A673 (cell line): ENCODE results near the gene HOXC5. TPM values are rescaled to one million over a fixed set of nuclear protein-coding genes. Genes with fewer than 3 reads are reported as not detected.
"Not testable (repeated sequence)": the region's sequence is repeated elsewhere in the genome, so short reads cannot be mapped to it uniquely, and the experiment has no call there.

Source experiments
- BruUV-seq: library from RNA; stranded (reverse); fragments of 400-500 nt; replicated peaks from 2 replicates; lab custom pipeline; 2021; lab: Mats Ljungman, UMichigan
- CTCF ChIA-PET: fragments of 300-600 bp; sonication (Branson Sonifier 250); formaldehyde crosslinking; loops from one replicate; lab custom pipeline; 2022; ENCODE audit warnings: antibody characterized with exemption; lab: Charles Lee
- POLR2A ChIA-PET: fragments of 300-600 bp; sonication (Branson Sonifier 250); formaldehyde crosslinking; loops from one replicate; lab custom pipeline; 2022; ENCODE audit warnings: antibody characterized with exemption; ENCODE audit not compliant: low non-redundant PET; lab: Charles Lee
- DNase-seq: peaks from one replicate; pipeline ENCODE4 v3.0.0-alpha.2; 2015; ENCODE audit warnings: low spot score
- H3K27ac ChIP-seq: fragments of 200-600 bp; sonication (generic); 2 replicates; pipeline ENCODE4 v1.5.1; 2016; ENCODE audit warnings: mixed run types, low read depth, mild to moderate bottlenecking, mixed read lengths, antibody characterized with exemption, low read length; ENCODE audit not compliant: poor library complexity, severe bottlenecking
- H3K27me3 ChIP-seq: fragments of 200-600 bp; sonication (generic); replicated peaks from 2 replicates; pipeline ENCODE4 v1.6.1; 2017; ENCODE audit warnings: mixed run types, low read depth, mild to moderate bottlenecking, mixed read lengths, antibody characterized with exemption, low read length; ENCODE audit not compliant: insufficient read depth, poor library complexity
- H3K36me3 ChIP-seq: fragments of 200-600 bp; sonication (generic); 2 replicates; pipeline ENCODE4 v1.6.1; 2016; ENCODE audit warnings: mixed run types, mild to moderate bottlenecking, mixed read lengths, antibody characterized with exemption, low read length; ENCODE audit not compliant: insufficient read depth, poor library complexity, severe bottlenecking
- H3K4me1 ChIP-seq: fragments of 200-600 bp; sonication (generic); 2 replicates; pipeline ENCODE4 v1.6.1; 2017; ENCODE audit warnings: mixed run types, mild to moderate bottlenecking, mixed read lengths, antibody characterized with exemption, low read length; ENCODE audit not compliant: insufficient read depth, poor library complexity, severe bottlenecking
- H3K4me3 ChIP-seq: fragments of 200-600 bp; sonication (generic); 2 replicates; pipeline ENCODE4 v1.5.1; 2016; ENCODE audit warnings: low read depth, mixed run types, mild to moderate bottlenecking, mixed read lengths, low read length; ENCODE audit not compliant: poor library complexity, severe bottlenecking
- H3K9me3 ChIP-seq: fragments of 200-600 bp; sonication (generic); 2 replicates; pipeline ENCODE4 v1.6.1; 2016; ENCODE audit warnings: mixed run types, low read depth, mild to moderate bottlenecking, mixed read lengths, antibody characterized with exemption, low read length; ENCODE audit not compliant: poor library complexity, severe bottlenecking
- CTCF ChIP-seq: fragments of 300-800, 200-600 bp; sonication (generic); conservative IDR thresholded peaks from 2 replicates; pipeline ENCODE4 v1.5.1; 2017; ENCODE audit warnings: low read depth, mild to moderate bottlenecking, antibody characterized with exemption, low read length, moderate library complexity, mixed read lengths
- EZH2 ChIP-seq: fragments of 200-600 bp; sonication (generic); IDR thresholded peaks from 2 replicates; pipeline ENCODE4 v1.6.1; 2017; ENCODE audit warnings: borderline replicate concordance, low read depth, mild to moderate bottlenecking, mixed read lengths, antibody characterized with exemption, low read length; ENCODE audit not compliant: poor library complexity, severe bottlenecking
- intact Hi-C: fragments of 100-400 bp; cut with micrococcal nuclease; formaldehyde crosslinking; loops from one replicate; pipeline ENCODE4 v1.10.0; 2022; ENCODE audit not compliant: unreplicated experiment
- total RNA-seq: library from RNA; stranded (reverse); gene quantifications from 2 replicates; pipeline ENCODE4 v1.2.3, GENCODE V29; 2021

The HOXC5 gene
- total RNA-seq, 1 experiment from 2014 or later: 1.9 TPM

GRCh38 chr12:54074308-54074707, 41.5 kb downstream of the HOXC5 start:
- CTCF ChIA-PET: no interaction called here
- Histone ChIP-seq H3K36me3 (no peaks in the 10 kb centered on the region), H3K27ac (no peak overlapping the region), H3K4me1 (no peaks in the 10 kb centered on the region), H3K9me3 (no peaks in the 10 kb centered on the region), H3K27me3 (no peaks in the 10 kb centered on the region), H3K4me3 (no peak overlapping the region)
- no TSS peak for BruUV-seq
- intact Hi-C loops: no loop called here
- TF ChIP-seq CTCF (no peak), EZH2 (no peak)
- no peak for DNase-seq
- POLR2A ChIA-PET: no interaction called here

GRCh38 chr12:54075409-54075808, 42.6 kb downstream of the HOXC5 start:
- Histone ChIP-seq H3K27ac (no peak overlapping the region), H3K9me3 (no peaks in the 10 kb centered on the region), H3K27me3 (no peaks in the 10 kb centered on the region), H3K4me1 (peaks cover 4% of the 10 kb centered on the region), H3K36me3 (no peaks in the 10 kb centered on the region), H3K4me3 (no peak overlapping the region)
- DNase-seq: no peak
- intact Hi-C loops: no loop called here
- TF ChIP-seq CTCF (no peak), EZH2 (no peak)
- ChIA-PET POLR2A (interaction anchor here (0.5 kb wide), 1 partner anchor 25 kb away, joined by 4 read pairs; no protein-coding TSS in a partner anchor), CTCF (no interaction called here)
- BruUV-seq: no TSS peak

- H3K27ac ChIP-seq: no peak overlapping the region
- TF ChIP-seq CTCF (no peak), EZH2 (no peak)
- ChIA-PET POLR2A (interaction anchor here (0.5 kb wide), 1 partner anchor 25 kb away, joined by 4 read pairs; no protein-coding TSS in a partner anchor), CTCF (interaction anchor here (0.7 kb wide), 1 partner anchor 116 kb away, joined by 4 read pairs; no protein-coding TSS in a partner anchor)
- no TSS peak for BruUV-seq
- DNase-seq: no peak
- intact Hi-C loops: no loop called here
- H3K4me3 ChIP-seq: no peak overlapping the region
- H3K27me3 ChIP-seq: no peaks in the 10 kb centered on the region
- no peaks in the 10 kb centered on the region for H3K9me3 ChIP-seq
- no peaks in the 10 kb centered on the region for H3K36me3 ChIP-seq
- peaks cover 6% of the 10 kb centered on the region for H3K4me1 ChIP-seq
Measured at GRCh38 chr12:54075974-54076373, 43.1 kb downstream of the HOXC5 start.

- CTCF ChIA-PET, H3K27me3 ChIP-seq, intact Hi-C loops, H3K36me3 ChIP-seq, POLR2A ChIA-PET, H3K9me3 ChIP-seq, DNase-seq, H3K27ac ChIP-seq, H3K4me1 ChIP-seq, BruUV-seq, H3K4me3 ChIP-seq: not testable (repeated sequence)
Measured at GRCh38 chr12:54077843-54078242, 45.0 kb downstream of the HOXC5 start.

- H3K27me3 ChIP-seq, H3K4me3 ChIP-seq, H3K4me1 ChIP-seq, H3K9me3 ChIP-seq, H3K27ac ChIP-seq, H3K36me3 ChIP-seq, POLR2A ChIA-PET, DNase-seq, BruUV-seq, intact Hi-C loops, CTCF ChIA-PET: not testable (repeated sequence)
Measured at GRCh38 chr12:54079115-54079514, 46.3 kb downstream of the HOXC5 start.
